Stimulated activated naive B cell treated with anti-CD40 and anti-IgM and Interleukin-4, amounts not matched to agents 10 μg/mL and 1 μg/mL and 100 μg/mL, for 72 hours (primary cell): ENCODE measurements around the gene IGFBP5.

Source experiments
- ATAC-seq, 2 donors: fragments of 150-1000 bp; cut with Tn5 transposase; replicated peaks; 2 replicates each; pipeline ENCODE4 v1.10.0; 2021; ENCODE audit warnings: moderate library complexity in 1 of 2
- DNase-seq: peaks from one replicate; pipeline ENCODE4 v3.0.0; 2021
- H3K27ac Mint-ChIP-seq: one replicate; pipeline ENCODE4 v1.8.0; 2022; ENCODE audit warnings: mild to moderate bottlenecking, mixed read lengths
- H3K27me3 Mint-ChIP-seq, 2 donors: one replicate each; pipeline ENCODE4 v1.8.0; 2022; ENCODE audit warnings: mixed read lengths in 2 of 2
- H3K36me3 Mint-ChIP-seq, 2 donors: one replicate each; pipeline ENCODE4 v1.8.0; 2022; ENCODE audit warnings: mixed read lengths in 2 of 2, mild to moderate bottlenecking in 1 of 2
- H3K4me1 Mint-ChIP-seq, 2 donors: one replicate each; pipeline ENCODE4 v1.8.0; 2022; ENCODE audit warnings: mixed read lengths in 2 of 2, mild to moderate bottlenecking in 1 of 2
- H3K4me3 Mint-ChIP-seq, 2 donors: one replicate each; pipeline ENCODE4 v1.8.0; 2022; ENCODE audit warnings: mild to moderate bottlenecking in 2 of 2, mixed read lengths in 2 of 2, moderate library complexity in 1 of 2
- H3K9me3 Mint-ChIP-seq, 2 donors: one replicate each; pipeline ENCODE4 v1.8.0; 2022; ENCODE audit warnings: mixed read lengths in 2 of 2, mild to moderate bottlenecking in 1 of 2

IGFBP5 gene

GRCh38 chr2:216644842-216645635 is 50.3 kb downstream of the IGFBP5 start:
- DNase-seq (no peak), ATAC-seq (no peak)
- H3K27ac Mint-ChIP-seq: no peak overlapping the region
- H3K9me3 Mint-ChIP-seq: peaks cover 1 to 8% of the 10 kb centered on the region in 2 donors
- no peaks in the 10 kb centered on the region for H3K36me3 Mint-ChIP-seq
- peaks cover 3 to 12% of the 10 kb centered on the region in 2 donors for H3K4me1 Mint-ChIP-seq
- peaks cover 14 to 16% of the 10 kb centered on the region in 2 donors for H3K27me3 Mint-ChIP-seq
- no peak overlapping the region for H3K4me3 Mint-ChIP-seq

GRCh38 chr2:216643986-216644659 is 51.2 kb downstream of the IGFBP5 start:
- no peak overlapping the region for H3K27ac Mint-ChIP-seq
- peaks cover 3 to 12% of the 10 kb centered on the region in 2 donors for H3K4me1 Mint-ChIP-seq
- peaks cover 1 to 8% of the 10 kb centered on the region in 2 donors for H3K9me3 Mint-ChIP-seq
- peaks cover 16 to 21% of the 10 kb centered on the region in 2 donors for H3K27me3 Mint-ChIP-seq
- H3K4me3 Mint-ChIP-seq: no peak overlapping the region
- ATAC-seq: no peak
- DNase-seq: no peak
- no peaks in the 10 kb centered on the region for H3K36me3 Mint-ChIP-seq

GRCh38 chr2:216637472-216637871 is 57.9 kb downstream of the IGFBP5 start:
- Mint-ChIP-seq H3K27me3 (peaks cover 52 to 57% of the 10 kb centered on the region in 2 donors), H3K27ac (no peak overlapping the region), H3K36me3 (no peaks in the 10 kb centered on the region), H3K9me3 (peaks cover 0 to 2% of the 10 kb centered on the region in 2 donors), H3K4me1 (peaks cover 20 to 28% of the 10 kb centered on the region in 2 donors), H3K4me3 (no peak overlapping the region)
- DNase-seq (no peak), ATAC-seq (no peak)

- peaks cover 0 to 2% of the 10 kb centered on the region in 2 donors for H3K9me3 Mint-ChIP-seq
- H3K36me3 Mint-ChIP-seq: no peaks in the 10 kb centered on the region
- no peak overlapping the region for H3K27ac Mint-ChIP-seq
- ATAC-seq (peak; percentile 33 to 38), DNase-seq (no peak)
- H3K4me1 Mint-ChIP-seq: peaks cover 20 to 28% of the 10 kb centered on the region in 2 donors
- peaks cover 57 to 61% of the 10 kb centered on the region in 2 donors for H3K27me3 Mint-ChIP-seq
- peak overlapping the region in 1 of 2 donors; percentile 6 for H3K4me3 Mint-ChIP-seq
These were observed 58.5 kb downstream of the IGFBP5 start for GRCh38 chr2:216636551-216637450.

- DNase-seq (no peak), ATAC-seq (no peak)
- Mint-ChIP-seq H3K4me3 (peak overlapping the region in 1 of 2 donors; percentile 6), H3K4me1 (peaks cover 20 to 28% of the 10 kb centered on the region in 2 donors), H3K36me3 (no peaks in the 10 kb centered on the region), H3K27me3 (peaks cover 66 to 69% of the 10 kb centered on the region in 2 donors), H3K9me3 (peaks cover 0 to 2% of the 10 kb centered on the region in 2 donors), H3K27ac (peak overlapping the region; percentile 32)
These were observed 59.4 kb downstream of the IGFBP5 start for GRCh38 chr2:216635701-216636550.

GRCh38 chr2:216635171-216635570 is 60.2 kb downstream of the IGFBP5 start:
- H3K9me3 Mint-ChIP-seq: peaks cover 0 to 2% of the 10 kb centered on the region in 2 donors
- ATAC-seq (no peak), DNase-seq (no peak)
- H3K27me3 Mint-ChIP-seq: peaks cover 67 to 72% of the 10 kb centered on the region in 2 donors
- no peaks in the 10 kb centered on the region for H3K36me3 Mint-ChIP-seq
- H3K4me1 Mint-ChIP-seq: peaks cover 20 to 28% of the 10 kb centered on the region in 2 donors
- no peak overlapping the region for H3K27ac Mint-ChIP-seq
- H3K4me3 Mint-ChIP-seq: peak overlapping the region; percentile 11 to 31

- peaks cover 63 to 78% of the 10 kb centered on the region in 2 donors for H3K27me3 Mint-ChIP-seq
- H3K27ac Mint-ChIP-seq: no peak overlapping the region
- H3K4me3 Mint-ChIP-seq: peak overlapping the region; percentile 64 to 66
- DNase-seq (no peak), ATAC-seq (no peak)
- no peaks in the 10 kb centered on the region for H3K36me3 Mint-ChIP-seq
- H3K4me1 Mint-ChIP-seq: peaks cover 20 to 28% of the 10 kb centered on the region in 2 donors
- H3K9me3 Mint-ChIP-seq: peaks cover 0 to 2% of the 10 kb centered on the region in 2 donors
These were observed 60.8 kb downstream of the IGFBP5 start for GRCh38 chr2:216634370-216635148.

- Mint-ChIP-seq H3K27ac (no peak overlapping the region), H3K27me3 (peaks cover 59 to 75% of the 10 kb centered on the region in 2 donors)
- peak; percentile 44 for ATAC-seq
These were observed 61.6 kb downstream of the IGFBP5 start for GRCh38 chr2:216633616-216634369.

GRCh38 chr2:216632952-216633615 is 62.3 kb downstream of the IGFBP5 start, which contains the start of gene IGFBP2:
Gene IGFBP2, plus strand, starts transcription at chr2:216633420. Its CDS starts 104 bp downstream, at chr2:216633524.
- peak within 1 kb of the TSS; percentile 80 to 82 for H3K4me3 Mint-ChIP-seq
- DNase-seq (no peak), ATAC-seq (peak; percentile 41 to 51)
- H3K27me3 Mint-ChIP-seq: peaks cover 59 to 82% of the 10 kb centered on the region in 2 donors
- no peak within 1 kb of the TSS for H3K27ac Mint-ChIP-seq
- peaks cover 0 to 2% of the 10 kb centered on the region in 2 donors for H3K9me3 Mint-ChIP-seq
- H3K36me3 Mint-ChIP-seq: no peaks in the 10 kb centered on the region
- H3K4me1 Mint-ChIP-seq: peaks cover 20 to 28% of the 10 kb centered on the region in 2 donors

More at GRCh38 chr2:216633616-216634369, 61.6 kb downstream of the IGFBP5 start:
- peak overlapping the region; percentile 64 to 66 for H3K4me3 Mint-ChIP-seq
- no peaks in the 10 kb centered on the region for H3K36me3 Mint-ChIP-seq
- peaks cover 0 to 2% of the 10 kb centered on the region in 2 donors for H3K9me3 Mint-ChIP-seq
- peaks cover 20 to 28% of the 10 kb centered on the region in 2 donors for H3K4me1 Mint-ChIP-seq
- no peak for DNase-seq

- H3K4me1 Mint-ChIP-seq: peaks cover 18 to 28% of the 10 kb centered on the region in 2 donors
- ATAC-seq: no peak
These were observed 62.9 kb downstream of the IGFBP5 start for GRCh38 chr2:216632346-216632951.

GRCh38 chr2:216629784-216630183 is 65.6 kb downstream of the IGFBP5 start:
- Mint-ChIP-seq H3K27ac (no peak overlapping the region), H3K9me3 (no peaks in the 10 kb centered on the region), H3K27me3 (peaks cover 39 to 63% of the 10 kb centered on the region in 2 donors), H3K36me3 (no peaks in the 10 kb centered on the region), H3K4me1 (peaks cover 12 to 17% of the 10 kb centered on the region in 2 donors), H3K4me3 (no peak overlapping the region)
- ATAC-seq (no peak), DNase-seq (no peak)

More at GRCh38 chr2:216632346-216632951, 62.9 kb downstream of the IGFBP5 start:
- Mint-ChIP-seq H3K36me3 (no peaks in the 10 kb centered on the region), H3K27ac (no peak overlapping the region), H3K27me3 (peaks cover 56 to 79% of the 10 kb centered on the region in 2 donors), H3K4me3 (peak overlapping the region; percentile 80 to 82), H3K9me3 (peaks cover 0 to under 1% of the 10 kb centered on the region in 2 donors)
- no peak for DNase-seq
